Measurements from ENCODE around the gene TARM1.
"Not testable (repeated sequence)": the region's sequence is repeated elsewhere in the genome, so short reads cannot be mapped to it uniquely, and the experiment has no call there.

TARM1 gene

GRCh38 chr19:54099190-54099902, 18.2 kb upstream of the TARM1 start:
- no peak for DNase-seq

GRCh38 chr19:54096617-54097106, 15.5 kb upstream of the TARM1 start:
- no peak for DNase-seq

GRCh38 chr19:54095859-54096616, 14.9 kb upstream of the TARM1 start:
- not testable (repeated sequence) for DNase-seq

- DNase-seq = no peak
Measured at GRCh38 chr19:54095136-54095858, 14.1 kb upstream of the TARM1 start.

- no peak for DNase-seq
Measured at GRCh38 chr19:54094426-54095000, 13.3 kb upstream of the TARM1 start.

- DNase-seq = no peak
Measured at GRCh38 chr19:54084410-54084809, 3.2 kb upstream of the TARM1 start.

- DNase-seq = no peak
Measured at GRCh38 chr19:54077334-54077733, 3.8 kb downstream of the TARM1 start.

- DNase-seq = no peak
Measured at GRCh38 chr19:54074851-54075250, 6.3 kb downstream of the TARM1 start.

- DNase-seq = no peak
Measured at GRCh38 chr19:54073829-54074228, 7.3 kb downstream of the TARM1 start.

GRCh38 chr19:54069470-54069869, 11.7 kb downstream of the TARM1 start:
- DNase-seq = no peak

GRCh38 chr19:54063350-54064116, 17.6 kb downstream of the TARM1 start, which contains the start of gene VSTM1:
VSTM1 (minus strand) TSS chr19:54063897; CDS start chr19:54063777, 120 bp downstream.
- no peak for DNase-seq

GRCh38 chr19:54062643-54063042, 18.5 kb downstream of the TARM1 start:
- DNase-seq = no peak

GRCh38 chr19:54047616-54048015, 33.5 kb downstream of the TARM1 start:
- DNase-seq = no peak

- DNase-seq = no peak
Measured at GRCh38 chr19:54045771-54046170, 35.4 kb downstream of the TARM1 start.

GRCh38 chr19:54042989-54043388, 38.2 kb downstream of the TARM1 start:
- DNase-seq = no peak

GRCh38 chr19:54041969-54042606, 39.1 kb downstream of the TARM1 start:
- DNase-seq = no peak

- DNase-seq = no peak
Measured at GRCh38 chr19:54040003-54040402, 41.2 kb downstream of the TARM1 start.

- not testable (repeated sequence) for DNase-seq
Measured at GRCh38 chr19:54036542-54036941, 44.6 kb downstream of the TARM1 start.

- no peak for DNase-seq
Measured at GRCh38 chr19:54035215-54036178, 45.7 kb downstream of the TARM1 start.

- no peak for DNase-seq
Measured at GRCh38 chr19:54030895-54031586, 50.1 kb downstream of the TARM1 start.

All from NCI-H1048 (cell line).